HUES48 (cell line): Measurements from ENCODE around the gene NLK.
"Not testable (repeated sequence)": the region's sequence is repeated elsewhere in the genome, so short reads cannot be mapped to it uniquely, and the experiment has no call there.

Experiments
- H3K27ac ChIP-seq: one replicate; pipeline ENCODE4 v1.7.0; 2013; ENCODE audit warnings: low read depth, low read length, inconsistent platforms
- H3K27me3 ChIP-seq: 2 replicates; pipeline ENCODE4 v1.6.1; 2013; ENCODE audit warnings: mild to moderate bottlenecking, low read length; ENCODE audit not compliant: control insufficient read depth, insufficient read depth
- H3K36me3 ChIP-seq: 2 replicates; pipeline ENCODE4 v1.6.1; 2013; ENCODE audit warnings: low read length; ENCODE audit not compliant: control insufficient read depth, insufficient read depth
- H3K4me1 ChIP-seq: 2 replicates; pipeline ENCODE4 v1.6.1; 2013; ENCODE audit warnings: mild to moderate bottlenecking, low read length; ENCODE audit not compliant: control insufficient read depth, insufficient read depth
- H3K4me3 ChIP-seq: 2 replicates; pipeline ENCODE4 v1.5.1; 2013; ENCODE audit warnings: mild to moderate bottlenecking, low read depth, low read length
- H3K9ac ChIP-seq: 2 replicates; pipeline ENCODE4 v1.6.1; 2013; ENCODE audit warnings: mild to moderate bottlenecking, low read depth, low read length, moderate library complexity
- H3K9me3 ChIP-seq: 2 replicates; pipeline ENCODE4 v1.6.1; 2013; ENCODE audit warnings: low read length; ENCODE audit not compliant: control insufficient read depth, insufficient read depth

Gene NLK

DNA sequence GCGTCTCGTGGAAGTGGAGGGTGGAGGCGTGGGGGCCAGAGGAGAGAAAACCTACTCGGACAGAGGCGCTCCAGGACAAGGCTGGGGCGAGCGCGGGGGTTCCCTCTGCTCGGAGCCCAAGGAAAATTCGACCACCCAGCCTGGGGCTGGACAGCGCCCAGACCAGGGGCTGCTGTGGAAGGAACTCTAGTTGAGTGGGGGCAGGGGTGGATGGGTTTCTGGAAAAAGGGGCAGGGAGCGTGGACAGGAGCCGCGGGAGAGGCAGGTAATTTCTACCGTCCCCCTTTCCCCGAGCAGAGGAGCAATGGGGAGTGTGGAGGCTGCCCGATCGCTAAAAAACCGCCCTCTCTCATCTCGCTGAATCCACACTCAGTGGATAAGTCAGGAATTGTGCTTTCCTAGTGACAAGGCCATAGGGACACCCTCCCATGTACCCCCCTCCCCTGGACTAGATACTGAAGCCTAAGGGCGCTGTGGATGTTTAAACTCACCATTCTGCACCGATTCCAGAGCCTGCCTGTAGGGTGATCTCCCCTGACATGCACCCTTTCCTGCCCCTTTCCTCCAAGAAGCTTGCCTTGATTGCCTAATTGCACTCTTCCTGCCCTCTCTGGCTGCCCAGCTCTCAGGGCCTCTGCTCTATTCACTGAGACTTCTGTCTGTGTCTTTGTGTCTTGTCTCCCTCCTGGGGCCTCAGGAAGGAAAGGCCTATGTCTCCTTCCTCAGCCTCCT is 185.8 kb downstream of the NLK start:
- Histone ChIP-seq H3K9me3 (no peaks in the 10 kb centered on the region), H3K27me3 (no peaks in the 10 kb centered on the region), H3K36me3 (no peaks in the 10 kb centered on the region), H3K27ac (peak overlapping the region; percentile 94), H3K9ac (peak overlapping the region; percentile 22; the same call in 1 of the 2 replicates), H3K4me3 (peak overlapping the region; percentile 79), H3K4me1 (peaks cover 16% of the 10 kb centered on the region)

DNA sequence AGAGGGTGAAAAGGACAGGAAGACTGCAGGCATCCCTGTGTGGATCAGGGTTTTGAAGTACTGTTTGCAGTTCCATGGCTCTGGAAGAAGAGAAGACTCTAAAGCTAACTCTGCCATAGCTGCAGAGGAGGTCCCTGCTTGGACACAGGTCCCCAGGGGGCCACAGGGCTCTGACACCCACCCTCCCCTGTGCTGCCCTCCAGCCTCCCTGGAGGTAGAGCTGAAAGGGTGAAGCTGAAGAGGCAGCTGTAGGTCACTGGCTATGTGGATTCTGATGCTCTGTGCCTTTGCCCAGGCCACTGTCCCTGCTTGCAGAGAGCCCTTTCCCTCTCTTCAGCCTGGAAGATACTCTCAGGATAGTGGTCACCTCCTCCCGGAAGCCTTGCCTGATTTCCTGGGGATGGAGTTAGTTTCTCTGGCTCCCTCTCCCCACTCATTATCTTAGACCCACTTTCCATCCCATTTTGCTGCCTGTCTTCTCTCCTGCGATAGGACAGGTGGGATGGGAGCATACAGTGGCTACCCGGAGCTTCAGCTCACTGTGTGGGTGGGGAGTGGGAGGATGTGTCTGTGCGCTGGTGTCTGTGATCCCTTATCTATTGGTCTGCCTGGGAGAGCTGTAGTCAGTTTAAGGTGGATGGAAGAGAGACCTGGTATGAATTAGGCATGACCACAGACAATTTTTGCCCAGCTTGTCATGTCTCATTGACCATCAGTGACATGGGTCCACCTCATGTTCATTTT is 186.7 kb downstream of the NLK start:
- Histone ChIP-seq H3K9ac (no peak overlapping the region), H3K9me3 (no peaks in the 10 kb centered on the region), H3K27me3 (no peaks in the 10 kb centered on the region), H3K36me3 (no peaks in the 10 kb centered on the region), H3K27ac (no peak overlapping the region), H3K4me3 (no peak overlapping the region), H3K4me1 (peaks cover 20% of the 10 kb centered on the region)

DNA sequence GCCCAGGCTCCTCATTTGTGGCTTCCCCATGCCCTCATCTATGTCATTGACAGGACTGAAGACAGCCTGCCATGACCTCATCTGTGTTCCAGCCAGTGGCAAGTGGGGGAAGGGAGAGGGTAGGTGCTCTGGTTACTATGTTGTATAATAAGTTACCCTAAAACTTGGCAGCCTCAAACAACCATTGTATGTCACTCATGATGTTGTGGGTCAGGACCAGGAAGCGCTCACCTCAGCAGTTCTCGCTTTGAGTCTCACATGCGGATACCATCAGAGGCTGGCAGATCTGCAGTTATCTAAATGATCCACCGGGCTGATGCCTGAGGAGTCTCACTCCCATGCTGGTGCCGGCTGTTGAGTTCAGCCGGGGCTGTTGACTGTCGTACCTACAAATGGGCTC is 187.5 kb downstream of the NLK start:
- Histone ChIP-seq H3K36me3 (no peaks in the 10 kb centered on the region), H3K9ac (no peak overlapping the region), H3K9me3 (no peaks in the 10 kb centered on the region), H3K4me1 (peaks cover 20% of the 10 kb centered on the region), H3K27me3 (no peaks in the 10 kb centered on the region), H3K4me3 (no peak overlapping the region), H3K27ac (no peak overlapping the region)

DNA sequence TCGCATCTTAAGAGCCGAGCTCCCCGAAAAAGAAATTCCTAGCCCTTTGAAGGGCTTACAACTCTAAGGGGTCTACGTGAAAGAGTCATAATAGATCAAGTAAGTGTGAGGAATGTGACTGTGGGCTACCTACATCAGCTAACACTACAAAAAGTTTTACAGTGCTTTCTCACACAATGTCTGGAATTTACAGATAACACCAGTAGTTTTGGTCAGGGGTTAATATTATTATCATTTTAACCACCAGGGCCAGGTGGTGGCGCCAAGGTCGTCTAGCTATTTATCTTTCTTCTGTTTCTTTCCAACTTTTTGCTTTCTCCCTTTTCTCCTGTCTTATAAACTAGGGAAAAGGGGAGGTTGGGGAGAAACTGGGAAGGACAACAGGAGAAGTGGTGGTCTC is 188.1 kb downstream of the NLK start:
- not testable (repeated sequence) for H3K9ac ChIP-seq, H3K27ac ChIP-seq, H3K27me3 ChIP-seq, H3K9me3 ChIP-seq, H3K36me3 ChIP-seq, H3K4me3 ChIP-seq
- H3K4me1 ChIP-seq: peaks cover 20% of the 10 kb centered on the region

DNA sequence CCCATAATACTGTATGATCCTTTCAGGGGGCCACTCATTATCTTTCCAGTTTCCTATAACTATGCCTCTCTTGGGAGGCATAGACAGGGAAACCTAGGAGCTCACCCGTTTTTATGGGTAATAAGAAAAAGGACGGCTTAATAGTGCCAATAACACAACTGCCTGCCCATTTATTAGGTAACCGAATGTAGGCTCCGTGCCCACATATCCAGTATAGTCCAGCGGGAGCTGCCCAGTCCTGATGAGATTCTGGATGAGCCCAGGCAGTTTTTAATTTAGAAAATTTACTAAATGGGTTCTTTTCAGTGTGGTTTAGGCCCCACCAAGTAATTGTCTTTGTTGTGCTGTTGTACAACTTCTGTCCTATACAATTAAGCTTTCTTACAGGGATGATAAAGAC is 189.1 kb downstream of the NLK start:
- not testable (repeated sequence) for H3K4me3 ChIP-seq, H3K27ac ChIP-seq, H3K9ac ChIP-seq, H3K36me3 ChIP-seq, H3K27me3 ChIP-seq, H3K9me3 ChIP-seq
- H3K4me1 ChIP-seq: peaks cover 20% of the 10 kb centered on the region

DNA sequence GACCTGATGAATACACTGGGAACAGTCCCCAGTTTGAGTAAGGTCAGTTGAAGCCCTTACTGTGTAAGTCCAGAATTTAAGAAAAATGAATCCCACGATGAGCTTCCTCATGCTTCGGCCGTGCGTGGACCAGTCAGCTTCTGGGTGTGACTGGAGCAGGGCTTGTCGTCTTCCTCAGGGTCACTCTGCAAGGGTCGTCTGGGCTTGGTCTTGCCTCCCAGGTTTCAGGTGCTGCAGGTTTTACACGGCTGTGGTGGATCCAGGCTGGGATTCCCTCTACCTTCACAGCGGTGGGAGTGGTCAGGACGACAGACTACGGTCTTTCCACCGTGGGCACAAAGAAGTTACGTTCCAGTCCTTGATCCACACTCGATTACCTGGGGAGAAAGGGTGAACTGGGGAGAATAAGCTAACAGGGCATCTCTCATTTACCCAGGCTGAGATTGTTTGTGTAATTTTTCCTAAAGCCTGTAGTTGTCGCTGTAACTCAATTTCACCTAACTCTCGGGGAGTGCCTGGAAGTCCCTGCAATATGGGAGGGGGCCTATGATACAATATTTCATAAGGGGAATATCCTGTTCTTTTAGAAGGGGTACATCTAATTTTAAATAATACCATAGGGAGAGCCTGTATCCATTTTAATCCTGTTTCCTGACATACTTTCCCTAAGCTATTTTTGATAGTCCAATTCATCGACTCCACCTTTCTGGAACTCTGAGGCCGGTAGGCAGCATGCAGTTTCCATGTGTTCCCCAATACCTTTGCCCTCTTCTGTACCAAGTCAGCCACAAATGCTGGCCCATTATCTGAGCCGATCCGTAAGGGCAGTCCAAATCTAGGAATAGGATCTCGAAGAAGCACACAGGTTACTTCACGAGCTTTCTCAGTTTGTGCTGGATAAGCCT is 190.7 kb downstream of the NLK start:
- not testable (repeated sequence) for H3K4me3 ChIP-seq, H3K9ac ChIP-seq, H3K27me3 ChIP-seq, H3K27ac ChIP-seq, H3K9me3 ChIP-seq, H3K36me3 ChIP-seq
- H3K4me1 ChIP-seq: peaks cover 20% of the 10 kb centered on the region

DNA sequence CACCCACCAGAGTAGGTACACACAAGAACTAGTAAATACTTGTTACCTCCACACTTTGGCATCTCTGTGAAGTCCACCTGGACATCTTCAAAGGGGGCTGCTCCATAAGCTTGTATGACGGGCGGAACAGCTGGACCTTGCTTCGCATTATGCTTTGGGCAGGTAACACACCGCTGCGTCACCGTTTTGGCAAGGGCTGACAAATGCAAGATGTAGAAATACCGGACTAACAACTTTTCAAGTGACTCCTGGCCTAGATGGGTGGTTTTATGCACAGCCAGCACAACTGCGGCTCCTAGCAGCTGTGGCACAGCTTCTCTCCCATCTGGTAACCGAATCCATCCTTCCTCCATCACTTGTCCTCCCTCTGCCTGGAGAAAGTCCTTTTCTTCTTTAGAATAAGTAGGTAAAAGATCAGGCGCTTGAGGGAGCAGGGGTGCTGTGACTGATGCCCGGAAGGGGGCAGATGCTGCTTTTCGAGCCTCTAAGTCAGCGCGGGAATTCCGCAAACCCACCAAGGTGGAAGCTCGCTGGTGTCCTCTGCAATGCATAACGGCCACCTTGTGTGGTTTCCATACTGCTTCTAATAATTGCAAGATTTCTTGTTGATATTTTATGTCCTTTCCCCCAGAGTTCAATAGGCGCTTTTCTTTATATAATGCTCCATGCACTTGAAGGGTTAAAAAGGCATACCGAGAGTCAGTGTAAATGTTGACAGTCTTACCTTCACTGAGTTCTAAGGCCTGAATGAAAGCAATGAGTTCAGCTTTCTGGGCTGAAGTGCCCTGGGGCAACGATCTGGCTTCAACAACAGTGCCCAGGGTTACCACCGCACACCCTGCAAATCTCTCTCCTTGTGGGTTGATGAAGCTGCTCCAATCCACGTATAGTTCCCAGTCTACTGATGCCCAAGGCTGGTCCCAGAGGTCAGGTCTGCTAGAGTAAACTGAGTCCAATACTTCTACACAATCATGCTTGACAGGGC is 191.7 kb downstream of the NLK start:
- not testable (repeated sequence) for H3K4me3 ChIP-seq, H3K27ac ChIP-seq

DNA sequence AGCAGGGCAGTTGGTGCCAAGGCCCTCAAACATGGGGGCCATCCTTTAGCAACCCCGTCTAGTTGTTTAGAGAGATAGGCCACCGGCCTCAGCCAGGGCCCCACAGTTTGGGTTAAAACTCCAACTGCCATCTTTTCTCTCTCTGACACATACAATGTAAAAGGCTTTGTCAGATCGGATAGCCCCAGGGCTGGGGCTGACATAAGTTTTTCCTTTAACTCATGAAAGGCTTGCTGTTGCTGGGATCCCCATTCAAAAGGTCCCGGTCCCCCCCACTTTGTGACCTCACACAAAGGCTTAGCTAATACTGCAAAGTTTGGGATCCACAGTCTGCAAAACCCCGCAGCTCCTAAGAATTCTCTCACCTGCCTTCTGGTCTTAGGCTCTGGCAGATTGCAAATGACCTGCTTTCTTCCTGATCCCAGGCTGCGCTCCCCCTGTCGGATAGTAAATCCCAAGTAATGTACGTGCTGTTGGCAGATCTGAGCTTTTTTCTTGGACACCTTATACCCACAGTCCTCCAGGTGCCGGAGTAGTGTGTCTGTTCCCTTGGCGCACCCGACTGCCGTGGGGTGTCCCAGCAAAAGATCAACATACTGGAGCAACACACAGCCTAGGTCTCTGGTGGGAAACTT is 192.7 kb downstream of the NLK start:
- not testable (repeated sequence) for H3K4me3 ChIP-seq, H3K9me3 ChIP-seq, H3K27me3 ChIP-seq, H3K36me3 ChIP-seq, H3K9ac ChIP-seq, H3K27ac ChIP-seq
- H3K4me1 ChIP-seq: peaks cover 12% of the 10 kb centered on the region

More for the DNA sequence above, 191.7 kb downstream of the NLK start:
- not testable (repeated sequence) for H3K9me3 ChIP-seq, H3K9ac ChIP-seq, H3K27me3 ChIP-seq, H3K36me3 ChIP-seq
- peaks cover 15% of the 10 kb centered on the region for H3K4me1 ChIP-seq

DNA sequence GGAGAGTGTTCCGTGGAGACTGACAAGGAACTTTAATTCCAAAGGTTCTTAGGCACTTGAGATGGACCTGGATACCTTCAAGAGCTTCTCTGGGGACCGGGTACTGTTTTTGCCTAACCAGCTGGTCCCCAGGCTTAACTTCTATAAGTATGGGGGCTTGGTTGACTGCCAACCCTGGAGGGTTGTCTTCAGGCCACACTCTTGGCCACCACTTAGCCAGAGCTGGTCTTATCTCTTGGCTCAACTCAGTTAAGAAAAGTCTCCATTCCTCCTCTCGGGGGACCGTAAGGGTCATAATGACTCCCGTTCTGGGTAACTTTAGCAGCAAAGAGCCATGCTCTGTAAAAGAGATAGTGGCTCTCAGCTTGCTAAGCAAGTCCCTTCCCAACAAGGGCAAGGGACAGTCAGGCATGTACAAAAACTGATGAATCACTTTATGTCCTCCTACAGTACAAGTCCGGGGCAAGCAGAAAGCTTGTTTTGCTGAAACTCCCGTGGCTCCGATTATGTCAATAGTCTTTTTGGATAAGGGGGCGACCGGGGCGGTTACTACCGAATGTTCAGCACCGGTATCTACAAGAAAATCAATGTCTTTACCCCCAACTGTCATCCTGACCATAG is 193.7 kb downstream of the NLK start:
- H3K27me3 ChIP-seq, H3K4me3 ChIP-seq, H3K9me3 ChIP-seq, H3K36me3 ChIP-seq, H3K27ac ChIP-seq, H3K4me1 ChIP-seq, H3K9ac ChIP-seq: not testable (repeated sequence)
